GM19023 (cell line): ENCODE results near the gene CAPN10.
"Not testable (repeated sequence)": the region's sequence is repeated elsewhere in the genome, so short reads cannot be mapped to it uniquely, and the experiment has no call there.

ENCODE experiments used
- ATAC-seq: cut with Tn5 transposase; IDR thresholded peaks from one replicate; pipeline ENCODE4 v1.9.1; 2021; ENCODE audit warnings: mild to moderate bottlenecking, moderate library complexity; ENCODE audit not compliant: unreplicated experiment

CAPN10 gene

DNA sequence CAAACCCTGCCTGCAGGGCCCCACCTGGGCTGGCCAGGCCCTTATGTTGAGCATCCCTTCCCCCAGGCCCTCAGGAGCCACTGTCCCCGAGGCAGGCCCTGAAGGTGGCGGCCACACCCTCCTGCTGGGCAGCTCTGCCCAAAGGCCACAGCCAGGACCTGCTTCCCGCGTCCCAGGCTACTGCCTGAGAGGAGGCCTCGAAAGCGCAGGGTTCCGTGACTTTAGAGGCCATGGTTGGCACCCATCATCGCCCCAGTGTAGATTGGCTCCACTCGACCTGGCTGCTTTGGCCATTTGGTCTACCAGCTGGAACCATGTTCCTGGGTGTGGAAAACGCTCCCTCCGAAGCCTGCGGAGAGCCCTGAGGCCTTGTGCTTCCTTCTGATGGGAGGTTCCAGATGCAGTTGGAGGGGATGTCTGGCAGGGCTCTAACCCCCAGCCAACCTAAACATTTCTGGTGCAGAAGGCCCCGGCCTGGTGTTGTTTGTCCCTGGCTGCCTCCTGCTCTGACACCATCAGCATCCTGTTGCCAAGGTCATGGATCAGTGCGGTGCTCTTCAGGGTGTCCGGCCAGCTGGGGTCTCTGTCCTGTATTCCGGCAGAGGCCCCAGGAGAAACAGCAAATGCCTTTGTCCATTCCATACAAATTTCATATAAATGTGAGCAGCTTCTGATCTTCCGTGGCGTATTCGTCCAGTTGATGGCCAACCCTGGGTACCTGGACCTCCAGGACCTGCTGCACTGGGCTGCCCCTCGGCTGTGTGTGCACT lies 14.7 kb downstream of the CAPN10 start:
- ATAC-seq = no peak

DNA sequence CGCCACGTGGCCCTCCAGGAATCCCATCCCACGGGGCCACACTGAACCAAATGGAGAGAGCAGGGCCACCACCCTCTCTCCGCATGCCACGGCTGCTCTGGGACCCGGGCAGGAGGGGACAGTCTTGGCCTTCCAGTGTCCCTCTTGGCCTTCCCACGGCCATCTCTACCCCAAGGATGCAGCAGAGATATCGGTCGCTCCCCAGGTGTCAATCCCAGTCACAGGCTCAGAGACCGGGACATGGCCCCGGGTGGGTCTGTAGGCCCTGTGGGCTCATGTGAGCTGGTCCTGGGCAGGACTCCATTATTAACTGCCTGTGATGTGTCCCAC lies 15.3 kb downstream of the CAPN10 start:
- no peak for ATAC-seq

DNA sequence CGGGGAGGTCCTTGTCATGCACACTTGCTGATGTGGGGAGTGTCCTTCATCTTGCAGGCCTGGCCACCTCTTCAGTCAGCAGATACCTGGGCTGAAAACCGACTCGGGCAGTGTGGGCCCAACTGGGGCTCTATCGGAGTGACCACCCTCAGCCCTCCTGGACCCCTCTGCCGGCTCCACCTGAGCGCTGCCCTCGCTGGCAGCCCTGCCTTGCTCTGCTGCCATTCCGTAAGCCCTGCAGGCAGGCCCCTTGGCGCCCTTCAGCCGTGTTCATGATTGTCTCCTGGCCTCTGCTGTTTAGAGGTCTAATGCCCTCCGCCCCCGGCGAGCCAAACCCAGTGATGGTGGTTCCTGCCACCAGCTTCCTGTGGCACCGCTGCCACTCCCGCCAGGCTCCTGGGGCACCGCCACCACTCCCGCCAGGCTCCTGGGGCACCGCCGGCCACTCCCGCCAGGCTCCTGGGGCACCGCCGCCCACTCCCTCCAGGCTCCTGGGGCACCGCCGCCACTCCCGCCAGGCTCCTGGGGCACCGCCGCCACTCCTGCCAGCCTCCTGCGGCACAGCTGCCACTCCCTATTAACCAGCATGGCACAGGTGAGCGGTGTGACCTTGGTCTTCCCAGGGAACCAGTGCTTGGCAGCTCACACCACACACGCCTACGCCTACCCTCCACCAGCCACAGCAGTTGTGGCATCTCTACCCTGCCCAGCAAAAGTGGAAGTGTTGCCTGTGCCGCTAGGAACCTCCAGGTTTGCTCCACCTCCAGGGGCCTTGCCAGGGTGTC lies 15.9 kb downstream of the CAPN10 start:
- no peak for ATAC-seq

DNA sequence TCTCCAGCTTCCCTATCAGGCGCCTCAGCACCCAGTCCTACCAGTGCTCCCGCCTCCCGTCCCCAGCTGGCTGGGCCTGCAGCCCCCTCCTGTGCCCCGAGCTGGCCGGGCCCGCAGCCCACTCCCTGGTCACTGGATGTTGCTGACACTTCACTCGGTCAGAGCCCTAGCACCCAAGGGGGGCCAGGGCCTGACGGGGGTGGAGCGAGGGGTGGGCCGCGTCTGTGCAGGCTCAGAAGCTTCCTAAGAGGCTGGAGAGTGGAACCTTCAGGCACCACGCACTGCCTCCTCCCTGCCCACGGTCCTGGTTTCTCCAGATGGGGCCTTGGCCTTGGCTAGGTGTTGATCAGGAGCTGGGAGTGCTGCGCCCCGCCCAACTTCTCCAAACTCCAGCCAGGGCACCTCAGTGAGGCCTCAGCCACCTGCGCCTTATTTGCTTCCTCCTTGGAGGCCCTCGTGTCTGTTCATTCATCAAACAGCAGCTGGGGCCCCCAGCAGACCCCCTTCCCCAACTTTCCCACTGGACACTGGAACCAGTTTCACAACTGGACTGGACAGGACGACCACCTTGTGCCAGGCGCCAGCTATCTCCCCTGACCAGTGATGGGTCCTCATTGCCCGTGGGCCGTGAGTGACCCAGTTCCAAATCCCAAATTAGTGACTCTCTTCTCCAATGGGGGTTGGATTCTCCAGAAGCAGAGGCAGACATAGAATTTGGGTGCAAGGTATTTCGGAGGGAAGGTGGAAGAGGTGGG lies 16.7 kb downstream of the CAPN10 start:
- no peak for ATAC-seq

DNA sequence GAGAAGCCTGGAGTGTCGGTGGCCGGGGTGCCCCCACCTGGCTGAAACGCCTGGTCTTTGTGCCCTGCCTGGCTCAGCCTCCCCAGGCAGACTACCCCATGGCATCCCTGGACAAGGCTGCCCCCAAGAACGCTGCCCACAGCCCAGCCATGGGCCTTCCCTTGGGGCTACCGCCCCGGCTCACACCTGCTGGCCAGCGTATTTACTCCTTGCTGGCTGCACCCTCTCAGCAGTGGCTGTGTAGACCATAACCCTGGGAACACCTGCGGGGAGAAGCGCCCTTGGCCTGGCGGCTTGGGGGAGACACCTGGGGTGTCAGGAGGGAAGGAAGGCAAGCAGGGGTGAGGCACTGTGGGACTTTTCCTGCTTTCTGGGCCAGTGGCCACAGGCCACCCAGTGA lies 17.3 kb downstream of the CAPN10 start:
- no peak for ATAC-seq

DNA sequence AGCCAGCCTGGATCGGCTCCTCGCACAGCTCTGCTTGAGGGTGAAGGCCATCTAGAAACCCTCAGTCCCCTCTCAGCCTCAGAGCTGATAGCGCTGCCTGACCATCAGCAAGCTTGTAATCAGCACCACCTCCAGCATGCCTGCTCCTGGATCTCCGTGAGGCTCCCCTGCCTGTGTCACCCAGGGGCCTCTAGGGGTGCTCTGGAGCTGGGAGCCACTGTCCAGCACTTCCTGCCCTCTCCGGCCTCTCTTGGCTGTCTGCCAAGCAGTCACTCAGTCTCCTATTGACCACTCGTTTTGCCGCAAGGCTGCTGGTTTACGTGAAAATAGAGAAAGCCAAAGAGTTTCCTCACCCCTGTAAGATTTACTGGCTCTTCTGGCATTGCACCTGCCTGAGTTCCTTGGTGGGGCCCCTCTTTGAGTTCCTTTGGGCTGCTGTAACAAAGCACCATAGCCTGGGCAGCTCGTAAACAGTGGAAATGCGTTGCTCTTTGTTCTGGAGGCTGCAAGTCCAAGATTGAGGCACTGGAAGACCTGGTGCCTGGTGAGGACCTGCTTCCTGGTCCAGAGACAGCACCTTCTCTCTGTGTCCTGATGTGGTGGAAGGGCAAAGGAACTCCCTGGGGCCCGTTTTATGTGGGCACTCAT lies 17.9 kb downstream of the CAPN10 start:
- no peak for ATAC-seq

DNA sequence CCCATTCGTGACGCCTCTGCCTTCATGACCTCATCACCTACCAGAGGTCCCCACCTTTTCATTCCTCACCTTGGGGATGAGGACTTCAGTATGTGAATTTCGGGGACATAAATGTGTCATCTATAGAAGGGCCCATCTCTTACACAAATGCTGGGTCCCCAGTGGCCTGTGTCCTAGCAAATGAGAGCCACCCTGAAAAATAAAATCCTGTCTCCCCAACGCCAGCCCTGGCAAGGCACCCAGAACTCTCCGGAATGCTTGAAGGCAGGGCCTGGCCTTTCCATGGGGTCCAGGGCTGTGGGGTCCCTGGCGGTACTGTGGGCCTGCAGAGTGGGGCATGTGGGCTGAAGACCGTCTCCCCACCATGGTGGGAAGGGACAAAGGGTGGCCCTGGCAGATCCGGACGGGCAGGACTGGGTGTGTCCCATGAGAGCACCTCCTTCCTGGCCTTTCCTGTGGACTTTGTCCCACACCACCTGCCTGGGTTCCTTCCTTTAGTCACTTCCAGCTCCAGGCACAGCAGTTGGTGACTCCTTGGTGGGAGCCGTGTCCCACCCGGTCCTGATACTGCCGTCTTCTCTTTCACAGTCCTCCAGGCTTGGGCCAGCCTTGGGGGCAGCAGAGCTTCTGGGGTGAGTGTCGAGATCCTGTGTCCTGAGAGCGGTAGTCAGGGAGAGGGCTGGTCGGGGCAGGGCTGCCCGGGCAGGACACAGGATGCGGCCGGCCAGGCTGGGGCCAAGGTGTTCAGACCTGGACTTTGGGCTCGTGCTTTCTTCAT lies 18.6 kb downstream of the CAPN10 start:
- ATAC-seq = no peak

DNA sequence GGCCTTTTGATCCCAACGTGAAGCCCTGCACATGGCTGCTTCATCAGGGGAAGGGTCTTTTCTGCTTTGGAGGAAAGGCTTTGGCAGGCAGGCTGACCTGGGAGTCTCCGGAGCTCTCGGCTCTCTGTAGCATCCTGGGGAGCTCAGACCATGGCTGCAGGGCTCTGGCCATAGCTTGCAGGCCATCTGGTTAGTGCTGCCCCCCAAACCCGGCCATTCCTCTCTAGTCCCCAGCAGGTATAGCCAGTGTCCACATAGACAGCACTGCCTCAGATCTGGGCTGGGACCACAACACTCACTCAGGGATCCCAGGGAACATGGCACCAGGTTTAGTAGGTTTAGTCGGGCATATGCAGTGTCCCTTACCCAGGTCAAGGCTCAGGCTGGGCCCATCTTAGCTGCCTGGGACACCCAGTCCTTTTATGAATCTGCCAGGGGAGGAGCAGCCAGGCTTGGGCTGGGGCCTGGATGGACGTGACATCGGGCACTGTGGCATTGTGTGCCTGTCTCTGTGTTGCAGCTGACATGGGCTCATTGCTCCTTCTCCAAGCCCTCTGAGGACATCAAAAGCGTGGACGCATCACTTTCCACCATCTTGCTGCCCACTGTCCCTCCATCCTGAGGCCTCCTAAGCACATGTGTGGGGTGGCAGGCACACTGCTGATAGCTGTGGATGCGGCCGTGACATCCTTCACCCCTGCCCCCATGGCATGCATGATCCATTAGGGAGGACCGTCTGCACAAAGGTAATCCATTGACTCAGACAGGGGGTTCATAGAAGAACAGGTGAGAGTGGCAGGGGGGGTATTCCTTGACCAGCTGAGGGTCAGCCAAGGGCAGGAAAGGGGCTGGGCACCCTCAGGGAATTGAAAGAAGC lies 19.6 kb downstream of the CAPN10 start:
- no peak for ATAC-seq

DNA sequence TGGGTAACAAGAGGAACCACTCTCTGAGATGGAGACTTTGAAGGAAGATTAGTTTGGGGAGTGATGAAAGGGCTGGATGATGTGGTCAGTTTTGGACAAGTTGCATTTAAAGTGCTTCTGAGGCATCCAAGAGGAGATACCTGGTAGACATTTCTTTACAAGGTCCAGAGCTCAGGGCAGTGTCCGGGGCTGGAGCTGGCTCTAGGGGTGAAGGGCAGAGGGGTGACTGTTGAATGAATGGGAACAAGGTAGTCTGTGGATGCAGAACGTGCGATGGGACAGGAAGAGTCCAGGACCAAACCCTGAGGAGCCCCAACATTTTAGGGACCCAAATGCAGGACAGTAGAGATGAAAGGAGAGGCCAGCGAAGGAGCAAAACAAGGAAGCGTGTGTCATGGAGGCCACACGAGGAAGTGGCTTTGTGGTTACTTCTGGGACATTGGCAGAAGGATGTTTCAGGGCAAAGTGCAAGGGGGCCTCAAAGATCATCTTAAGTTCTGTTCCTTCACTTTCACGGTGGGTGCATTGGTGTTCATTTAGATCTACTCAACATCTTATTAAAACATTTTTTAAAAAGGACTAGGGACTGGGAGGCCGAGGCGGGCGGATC lies 25.2 kb downstream of the CAPN10 start:
- no peak for ATAC-seq

DNA sequence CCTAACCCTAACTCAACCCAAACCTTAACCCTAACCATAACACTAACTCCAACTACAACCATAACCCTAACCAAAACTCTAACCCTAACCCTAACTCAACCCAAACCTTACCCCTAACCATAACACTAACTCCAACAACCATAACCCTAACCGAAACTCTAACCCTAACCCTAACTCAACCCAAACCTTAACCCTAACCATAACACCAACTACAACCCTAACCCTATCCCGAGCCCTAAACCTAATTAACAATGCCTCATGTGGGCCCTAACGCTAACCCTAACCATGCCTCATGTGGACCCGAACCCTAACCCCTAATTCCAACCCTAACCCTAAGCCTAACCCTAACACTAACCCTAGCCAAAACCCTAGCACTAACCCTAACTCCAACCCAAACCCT lies 27.2 kb downstream of the CAPN10 start:
- no peak for ATAC-seq

DNA sequence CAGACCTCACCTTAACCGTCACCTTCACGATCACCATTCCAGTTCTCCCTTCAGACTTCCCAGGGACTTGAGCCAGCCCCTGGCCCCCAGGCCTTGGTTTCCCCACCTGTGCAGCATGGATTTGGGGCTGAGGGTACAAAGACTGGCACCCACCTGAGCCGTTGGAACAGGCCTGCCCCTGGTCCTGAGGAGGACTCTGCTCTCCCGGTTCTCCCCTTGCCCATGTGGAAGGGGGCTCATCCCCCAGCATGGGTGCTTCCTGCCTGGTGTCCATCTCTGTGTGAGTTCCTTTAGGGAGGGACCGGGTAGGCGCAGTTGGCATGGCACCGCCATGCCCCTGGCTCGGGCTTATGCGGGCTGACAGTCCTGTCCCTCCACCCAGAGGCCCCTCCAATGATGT lies 27.9 kb downstream of the CAPN10 start:
- ATAC-seq = no peak

DNA sequence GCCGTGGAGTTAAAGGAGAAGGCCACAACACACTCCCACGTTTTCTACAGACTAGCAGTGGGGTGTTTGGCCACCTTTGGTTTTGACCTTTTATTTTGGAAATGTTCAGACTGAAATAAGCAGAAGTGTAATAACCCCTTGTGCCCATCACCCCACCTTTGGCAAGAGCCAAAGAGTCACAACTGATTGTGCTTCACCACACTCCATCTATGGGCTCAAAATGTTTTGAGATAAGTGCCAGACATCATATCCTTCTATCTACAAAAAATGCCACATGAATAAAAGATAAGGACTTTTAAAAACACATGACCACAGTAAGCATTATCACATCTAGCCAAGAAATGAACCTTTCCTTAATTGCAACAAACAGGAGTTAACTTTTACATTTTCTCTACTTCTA lies 28.9 kb downstream of the CAPN10 start:
- ATAC-seq = no peak

DNA sequence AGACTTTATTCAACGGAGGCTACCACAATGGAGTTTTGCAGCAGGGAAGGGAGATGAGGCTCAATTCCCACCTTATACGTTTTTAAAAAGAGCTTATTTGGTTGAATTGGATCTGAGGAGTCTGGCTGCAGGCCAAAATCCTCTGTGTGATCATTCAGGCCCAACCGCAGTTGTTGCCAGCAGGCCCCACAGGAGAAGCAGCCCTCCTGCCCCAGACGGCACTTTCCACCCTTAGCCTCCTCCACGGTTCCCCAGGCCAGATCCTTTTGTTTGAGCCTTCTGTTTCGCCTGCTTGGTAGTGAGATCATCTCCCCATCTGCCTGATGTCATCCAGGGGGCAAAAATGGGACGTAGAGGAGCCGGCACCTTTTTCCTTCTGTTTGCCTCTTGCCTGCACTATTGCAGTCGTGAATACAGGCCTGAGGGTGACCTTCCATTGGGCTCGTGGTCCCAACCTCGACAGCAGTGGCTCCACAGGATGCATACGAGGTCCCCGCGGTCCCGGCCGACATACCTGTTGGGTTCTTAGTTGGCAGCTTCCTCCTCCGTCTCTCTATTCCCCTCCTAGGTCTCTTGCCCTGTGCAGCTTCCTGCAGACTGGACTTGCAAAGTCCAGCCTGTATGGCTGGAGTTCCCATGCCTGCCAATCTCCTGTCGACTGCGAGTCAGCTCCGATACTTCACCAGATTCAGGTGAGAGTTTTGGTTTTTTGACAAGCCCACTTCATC lies 29.4 kb downstream of the CAPN10 start:
- ATAC-seq = no peak

DNA sequence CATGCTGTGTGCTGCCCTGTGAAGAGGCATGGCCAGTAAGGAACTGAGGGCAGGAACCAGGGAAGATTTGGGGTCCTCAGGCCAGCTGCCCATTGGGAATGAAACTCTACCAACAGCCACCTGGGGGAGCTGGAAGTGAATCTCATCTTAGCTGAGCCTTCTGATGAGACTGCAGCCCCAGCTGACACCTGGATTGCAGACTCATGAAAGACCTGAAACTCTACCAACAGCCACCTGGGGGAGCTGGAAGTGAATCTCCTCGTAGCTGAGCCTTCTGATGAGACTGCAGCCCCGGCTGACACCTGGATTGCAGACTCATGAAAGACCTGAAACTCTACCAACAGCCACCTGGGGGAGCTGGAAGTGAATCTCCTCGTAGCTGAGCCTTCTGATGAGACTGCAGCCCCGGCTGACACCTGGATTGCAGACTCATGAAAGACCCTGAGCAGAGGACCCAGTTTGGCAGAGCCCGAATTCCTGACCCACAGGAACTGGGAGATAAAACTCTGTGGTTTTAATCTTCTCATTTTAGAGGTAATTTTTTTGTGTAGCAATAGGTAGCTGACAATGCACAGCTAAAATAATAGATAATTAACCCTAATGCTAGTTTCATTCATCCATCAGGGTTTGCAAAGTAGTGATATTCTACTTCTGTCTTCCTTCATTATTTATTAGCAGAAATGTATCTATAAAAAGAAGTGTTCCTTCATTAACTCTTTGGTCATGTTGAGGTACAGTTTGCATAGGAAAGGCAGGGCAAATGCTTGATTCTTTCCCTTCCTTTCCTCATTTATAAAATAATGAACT lies 30.5 kb downstream of the CAPN10 start:
- ATAC-seq = not testable (repeated sequence)

DNA sequence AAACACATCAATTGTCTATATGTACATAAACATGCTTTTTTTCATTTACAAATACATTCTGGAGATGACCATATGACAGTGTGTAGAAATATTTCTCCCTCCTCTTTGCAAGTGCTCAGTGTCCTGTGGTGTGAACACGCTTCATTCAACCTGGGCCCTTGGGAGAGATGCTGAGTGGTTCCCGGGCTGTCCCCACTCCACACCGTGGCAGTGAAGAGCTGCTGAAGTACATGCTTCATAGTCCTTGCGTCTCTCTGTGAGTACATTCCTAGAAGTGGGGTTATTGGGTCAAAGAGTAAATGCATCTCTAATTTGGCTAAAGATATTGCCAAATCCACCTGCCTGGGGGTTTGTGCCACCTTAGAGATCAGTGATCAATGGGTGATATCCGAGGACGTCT lies 32.2 kb downstream of the CAPN10 start:
- ATAC-seq = no peak

DNA sequence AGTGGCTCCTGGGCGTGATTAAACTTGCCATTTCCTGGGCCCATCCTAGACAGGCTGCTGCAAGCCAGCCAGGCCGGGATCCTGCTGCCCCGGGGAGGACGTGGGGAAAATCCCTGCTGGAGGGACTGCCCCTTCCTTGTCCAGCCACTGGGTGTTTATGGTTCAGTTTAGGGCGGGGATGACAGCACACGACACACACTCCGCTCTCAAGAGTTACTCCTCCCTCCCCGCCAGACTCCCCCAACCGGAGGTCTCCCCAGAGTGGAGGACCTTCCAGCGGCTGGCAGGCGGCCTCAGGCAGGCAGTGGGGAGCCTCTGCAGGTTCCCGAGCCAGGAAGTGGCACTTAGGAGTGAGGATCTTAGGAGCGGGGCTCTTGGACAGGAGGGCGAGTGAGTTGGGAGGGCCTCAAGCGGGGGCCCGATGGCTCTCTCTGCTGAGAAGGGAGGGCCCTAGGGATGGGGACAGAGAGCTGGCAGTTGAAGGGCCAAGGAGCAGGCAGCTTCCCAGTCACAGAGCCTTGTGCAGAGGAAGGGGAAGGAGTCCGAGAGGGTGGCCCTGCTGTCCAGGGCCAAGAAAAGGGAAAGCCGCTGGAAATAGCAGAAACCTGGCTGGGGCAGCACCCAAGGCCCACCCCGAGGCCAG lies 33.1 kb downstream of the CAPN10 start:
- no peak for ATAC-seq

DNA sequence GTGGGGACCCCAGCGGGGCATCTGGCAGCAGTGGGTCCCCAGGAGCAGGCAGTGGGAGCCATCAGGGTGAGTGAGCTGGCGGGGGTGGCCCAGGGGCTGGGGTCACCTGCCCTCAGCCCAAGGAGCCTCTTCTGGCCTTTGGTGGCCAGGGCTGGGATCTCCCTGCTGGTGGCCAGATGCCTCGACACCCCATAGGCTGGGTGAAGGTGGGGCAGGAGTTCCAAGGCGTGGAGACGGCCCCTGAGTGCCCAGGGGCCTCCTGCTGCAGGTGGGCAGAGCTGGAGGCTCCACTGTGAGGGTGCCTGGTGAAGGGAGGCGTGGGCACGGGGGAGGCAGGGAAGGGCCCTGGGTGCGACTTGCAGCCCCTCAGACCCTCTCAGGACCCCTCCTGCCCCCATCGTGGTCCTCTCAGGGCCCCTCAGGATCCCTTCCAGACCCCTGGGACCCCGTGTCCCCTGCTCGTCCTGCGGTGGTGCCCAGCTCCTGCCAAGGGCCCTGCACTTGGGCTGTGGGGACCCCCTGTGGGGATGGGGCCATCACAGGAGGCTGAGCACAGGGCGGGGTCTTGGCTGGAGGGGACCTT lies 33.7 kb downstream of the CAPN10 start:
- ATAC-seq = no peak
